T-helper 22 cell (primary cell): ENCODE results near the gene KLF1.

Experiments
- DNase-seq: peaks from one replicate; pipeline ENCODE4 v3.0.0-alpha.2; 2020; ENCODE audit warnings: low read depth

Gene KLF1

GRCh38 chr19:12838182-12838885 lies 48.7 kb downstream of the KLF1 start, which contains the start of gene MAST1:
Gene MAST1, plus strand, starts transcription at chr19:12838515. Its CDS starts 58 bp downstream, at chr19:12838573.
- no peak for DNase-seq

DNA sequence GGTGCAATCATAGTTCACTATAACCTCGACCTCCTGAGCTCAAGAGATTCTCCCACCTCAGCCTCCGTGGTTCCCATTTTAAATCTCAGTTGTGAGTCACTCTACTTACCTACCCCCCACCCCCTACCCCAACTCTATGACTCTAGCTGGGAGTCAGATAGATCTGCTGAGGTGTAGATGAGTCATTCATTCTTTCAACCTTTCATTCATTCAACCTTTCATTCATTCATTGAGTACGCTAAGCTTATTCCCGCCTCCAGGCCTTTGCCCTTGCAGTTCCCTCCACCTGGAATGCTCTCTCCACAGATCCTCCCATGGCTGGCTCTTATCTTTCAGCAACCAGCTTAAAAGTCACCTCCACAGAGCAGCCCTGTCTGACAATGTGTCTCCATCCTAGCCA lies 49.8 kb downstream of the KLF1 start:
- no peak for DNase-seq

GRCh38 chr19:12836529-12836863 lies 50.5 kb downstream of the KLF1 start:
- no peak for DNase-seq

GRCh38 chr19:12834976-12835757 lies 51.8 kb downstream of the KLF1 start:
- no peak for DNase-seq

GRCh38 chr19:12834566-12834943 lies 52.4 kb downstream of the KLF1 start, which contains the start of gene RTBDN:
Gene RTBDN, minus strand, starts transcription at chr19:12834579. Its CDS starts 4,600 bp downstream, at chr19:12829979.
- DNase-seq, result no peak
